Dermis microvascular lymphatic vessel endothelial cell (primary cell): ENCODE measurements around the gene FN3K. TPM values are rescaled to one million over a fixed set of nuclear protein-coding genes. Genes with fewer than 3 reads are reported as not detected.
A peak's percentile ranks its signal among the peaks of the same experiment; 100 is the strongest.

Source experiments
- DNase-seq, 2 donors: peaks; one replicate each; pipeline versions ENCODE4 v3.0.0 to v3.0.0-alpha.2; 2010; ENCODE audit warnings: low read depth in 2 of 2
- total RNA-seq: library from RNA; depleted of rRNA; stranded (reverse); fragments of >200 nt; gene quantifications from 2 replicates; pipeline ENCODE4 v1.2.1, GENCODE V29; 2014

Gene FN3K
- total RNA-seq = 3.5 and 6.4 TPM in 2 replicates

DNA sequence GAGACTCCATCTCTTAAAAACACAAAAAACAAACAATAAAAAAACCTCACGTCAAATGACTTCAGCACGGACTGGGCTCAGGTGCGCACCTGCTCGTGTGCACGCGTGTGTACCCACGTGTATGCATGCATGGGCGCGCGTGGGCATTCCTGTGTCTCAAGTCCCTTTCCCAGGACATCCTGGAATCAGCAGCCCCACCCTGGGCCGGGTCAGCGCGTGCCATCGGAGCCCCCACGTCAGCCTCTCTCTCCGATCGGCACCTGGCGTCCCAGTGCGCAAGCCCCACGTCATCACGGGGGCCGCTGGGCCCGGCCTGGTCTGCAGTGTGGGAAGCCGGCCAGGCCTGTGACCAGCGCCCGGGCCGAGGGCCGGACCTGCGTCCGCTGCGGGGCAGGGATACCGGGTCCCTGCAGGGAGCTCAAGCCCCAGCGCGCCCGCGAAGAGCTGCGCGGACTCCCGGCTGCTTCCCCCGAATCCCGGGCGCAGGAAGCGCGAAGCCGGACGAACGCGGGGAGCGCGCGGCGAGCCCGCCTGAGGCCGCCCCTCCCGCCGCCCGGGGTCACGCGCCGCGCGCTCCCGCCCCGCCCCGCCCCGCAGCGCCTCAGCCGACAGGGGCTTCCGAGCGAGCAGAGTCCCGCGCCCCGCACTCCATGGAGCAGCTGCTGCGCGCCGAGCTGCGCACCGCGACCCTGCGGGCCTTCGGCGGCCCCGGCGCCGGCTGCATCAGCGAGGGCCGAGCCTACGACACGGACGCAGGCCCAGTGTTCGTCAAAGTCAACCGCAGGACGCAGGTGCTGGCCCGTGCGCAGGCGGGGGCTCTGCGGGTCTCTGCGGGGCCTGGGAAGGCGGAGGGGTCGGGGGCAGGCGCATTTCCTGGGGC, at the start of gene FN3K:
Gene FN3K (plus strand): TSS at position 629 of the 880 bp plus-strand sequence. CDS start 22 bp downstream, at position 651.
- DNase-seq = peak; percentile 34 to 69

DNA sequence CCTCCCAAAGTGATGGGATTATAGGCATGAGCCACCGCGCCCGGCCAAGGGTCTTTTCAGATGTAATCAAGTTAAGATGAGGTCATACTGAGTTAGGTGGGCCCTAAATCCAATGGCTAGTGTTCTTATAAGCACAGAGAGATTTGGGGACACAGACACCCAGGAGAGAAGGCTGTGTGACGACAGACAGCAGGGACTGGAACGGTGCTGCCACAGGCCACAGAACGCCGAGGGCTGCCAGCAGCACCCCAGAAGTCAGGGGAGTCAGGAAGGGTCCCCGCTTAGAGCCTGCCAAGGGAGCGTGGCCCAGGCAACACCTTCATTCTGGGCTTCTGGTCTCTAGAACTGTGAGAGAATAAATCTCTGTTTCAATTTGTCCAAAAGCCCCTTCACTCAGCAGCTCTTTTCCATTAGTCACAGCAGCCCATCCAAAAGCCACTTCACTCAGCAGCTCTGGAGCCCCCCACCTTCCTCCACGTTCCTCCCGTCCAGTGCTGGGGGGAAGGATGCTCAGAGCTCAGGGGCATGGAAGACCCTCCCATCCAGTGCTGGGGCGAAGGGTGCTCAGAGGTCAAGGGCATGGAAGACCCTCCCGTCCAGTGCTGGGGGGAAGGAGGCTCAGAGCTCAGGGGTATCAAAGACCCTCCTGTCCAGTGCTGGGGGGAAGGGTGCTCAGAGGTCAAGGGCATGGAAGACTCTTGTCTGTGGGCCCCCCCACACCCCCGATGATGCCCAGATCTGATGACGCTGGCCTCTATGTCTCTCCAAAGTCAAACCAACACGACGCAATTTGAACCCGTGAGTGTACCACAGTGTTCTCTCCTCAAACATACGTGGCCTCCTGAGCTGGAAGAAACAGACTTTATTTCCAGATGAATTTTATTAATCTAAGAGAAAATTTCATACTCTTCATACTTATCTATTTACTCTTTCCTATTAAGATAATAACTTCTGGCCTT, 48.8 kb upstream of the FN3K start:
- no peak for DNase-seq

DNA sequence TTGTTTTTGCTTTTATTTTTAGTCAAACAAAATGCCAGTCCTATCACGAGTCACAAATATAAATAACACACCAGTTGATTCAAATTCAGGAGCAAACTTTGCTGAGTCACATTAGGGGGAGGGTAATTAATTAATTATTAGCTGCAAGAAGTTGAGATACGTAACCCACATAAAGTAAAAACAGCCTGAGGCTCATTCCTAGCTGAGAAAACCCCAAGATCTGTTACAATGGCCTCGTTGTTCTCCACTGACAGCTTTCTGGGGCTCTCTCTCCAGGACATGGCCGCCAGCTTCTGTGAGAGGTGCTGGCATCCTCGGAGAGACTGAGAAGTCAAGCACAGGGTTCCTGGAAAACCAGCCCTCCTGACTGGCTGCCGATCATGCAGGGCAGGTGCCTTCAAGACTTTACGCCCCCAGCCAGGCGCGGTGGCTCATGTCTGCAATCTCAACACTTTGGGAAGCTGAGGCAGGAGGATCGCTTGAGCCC, 48.0 kb upstream of the FN3K start:
- DNase-seq = no peak

DNA sequence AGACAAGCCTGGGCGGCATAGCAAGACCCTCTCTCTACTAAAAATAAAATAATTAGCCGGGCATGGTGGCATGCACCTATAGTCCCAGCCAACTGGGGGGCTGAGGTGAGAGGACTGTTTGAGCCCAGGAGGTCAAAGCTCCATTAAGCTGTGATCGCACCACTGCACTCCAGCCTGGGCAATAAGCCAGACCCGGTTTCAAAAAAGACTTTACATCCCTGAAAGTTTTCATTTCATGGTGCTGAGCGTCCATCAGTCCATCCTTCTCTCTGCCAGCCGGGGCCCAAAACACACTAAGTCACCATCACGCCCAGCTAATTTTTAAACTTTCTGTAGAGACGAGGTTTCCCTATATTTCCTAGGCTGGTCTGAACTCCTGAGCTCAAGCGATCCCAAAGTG, 47.5 kb upstream of the FN3K start:
- DNase-seq = no peak

DNA sequence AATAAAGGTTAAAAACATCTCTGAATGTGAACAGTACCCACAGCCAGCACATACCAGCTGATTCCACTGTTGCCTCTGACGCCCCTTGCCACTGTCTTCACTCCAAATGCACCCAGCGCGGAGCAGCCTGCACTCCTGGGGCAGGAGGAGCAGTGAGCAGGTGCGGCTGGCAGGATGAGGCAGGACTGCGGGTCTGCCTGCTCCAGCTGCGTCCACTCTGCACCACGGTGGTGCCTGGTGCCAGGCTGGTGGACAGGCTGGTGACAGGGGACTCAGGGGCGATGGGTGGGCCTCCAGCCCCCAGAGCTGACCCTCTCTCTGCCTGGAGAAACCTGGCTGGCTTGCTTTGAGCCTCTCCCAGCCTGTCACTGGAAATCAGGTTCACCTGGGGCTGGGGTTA, 46.3 kb upstream of the FN3K start:
- no peak for DNase-seq

DNA sequence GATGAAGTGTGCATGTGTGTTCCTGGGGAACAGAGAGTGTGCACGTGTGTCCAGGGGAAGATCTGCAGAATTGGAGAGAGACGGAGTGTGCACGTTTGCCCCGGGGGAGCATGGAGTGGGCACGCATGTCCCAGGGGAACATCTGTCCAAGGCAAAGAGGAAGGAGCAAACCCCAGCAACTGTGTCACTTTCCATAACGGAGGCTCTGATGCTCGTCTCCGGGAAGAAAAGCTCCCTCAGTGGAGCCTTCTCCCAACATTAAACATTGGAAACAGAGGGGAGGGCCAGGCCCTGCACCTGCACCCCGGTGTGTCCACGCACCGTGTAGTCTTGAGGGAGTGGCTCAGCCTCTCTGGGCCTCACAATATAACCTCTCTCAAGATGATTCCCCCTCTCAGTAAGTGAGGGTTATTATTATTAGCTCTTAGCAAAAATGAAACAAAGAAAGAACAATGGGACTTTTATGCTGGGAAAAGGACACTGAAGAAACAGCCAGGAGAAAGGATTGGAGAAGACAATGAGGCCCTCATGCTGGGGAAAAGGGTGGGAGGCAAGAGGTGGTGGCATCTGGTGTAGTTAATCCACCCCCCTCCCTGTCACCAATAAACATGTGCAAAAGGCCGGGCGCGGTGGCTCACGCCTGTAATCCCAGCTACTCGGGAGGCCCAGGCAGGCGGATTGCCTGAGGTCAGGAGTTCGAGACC, 44.5 kb upstream of the FN3K start:
- no peak for DNase-seq

DNA sequence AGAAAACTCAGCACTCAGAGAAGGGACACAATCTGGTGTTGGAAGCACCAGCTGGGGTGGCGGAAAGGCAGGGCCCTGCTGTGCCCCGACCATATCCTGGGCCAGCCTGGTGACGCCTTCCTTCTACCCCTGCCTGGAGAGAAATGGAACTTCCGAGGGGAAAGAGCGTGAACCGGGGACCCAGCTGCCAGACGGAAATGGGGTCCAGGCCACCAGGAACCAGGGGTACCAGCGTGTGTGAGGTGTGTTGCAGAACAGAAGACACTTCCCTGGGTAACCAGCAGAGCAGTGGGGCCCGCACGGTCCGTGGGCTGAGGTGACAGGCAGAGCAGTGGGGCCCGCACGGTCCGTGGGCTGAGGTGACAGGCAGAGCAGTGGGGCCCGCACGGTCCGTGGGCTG, 43.7 kb upstream of the FN3K start:
- DNase-seq = no peak

DNA sequence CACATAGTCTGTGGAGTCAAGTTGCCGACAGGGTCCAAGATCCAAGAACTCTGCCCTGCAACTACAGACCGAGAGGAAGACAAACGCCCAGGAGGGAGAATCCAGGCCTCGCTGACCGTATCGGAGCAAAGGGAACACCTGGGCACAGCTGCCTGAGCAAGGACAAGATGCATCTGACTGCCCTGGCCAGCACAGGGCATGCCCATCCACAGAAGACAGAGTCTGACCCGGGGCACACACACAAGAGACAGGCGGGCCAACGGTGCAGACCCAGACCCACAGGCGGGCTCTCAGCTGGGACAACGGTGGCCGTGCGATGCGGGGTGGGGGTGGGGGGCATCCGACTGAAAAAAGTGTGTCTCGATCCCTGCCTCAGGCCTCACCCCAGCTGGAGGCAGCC, 43.1 kb upstream of the FN3K start:
- DNase-seq = no peak

DNA sequence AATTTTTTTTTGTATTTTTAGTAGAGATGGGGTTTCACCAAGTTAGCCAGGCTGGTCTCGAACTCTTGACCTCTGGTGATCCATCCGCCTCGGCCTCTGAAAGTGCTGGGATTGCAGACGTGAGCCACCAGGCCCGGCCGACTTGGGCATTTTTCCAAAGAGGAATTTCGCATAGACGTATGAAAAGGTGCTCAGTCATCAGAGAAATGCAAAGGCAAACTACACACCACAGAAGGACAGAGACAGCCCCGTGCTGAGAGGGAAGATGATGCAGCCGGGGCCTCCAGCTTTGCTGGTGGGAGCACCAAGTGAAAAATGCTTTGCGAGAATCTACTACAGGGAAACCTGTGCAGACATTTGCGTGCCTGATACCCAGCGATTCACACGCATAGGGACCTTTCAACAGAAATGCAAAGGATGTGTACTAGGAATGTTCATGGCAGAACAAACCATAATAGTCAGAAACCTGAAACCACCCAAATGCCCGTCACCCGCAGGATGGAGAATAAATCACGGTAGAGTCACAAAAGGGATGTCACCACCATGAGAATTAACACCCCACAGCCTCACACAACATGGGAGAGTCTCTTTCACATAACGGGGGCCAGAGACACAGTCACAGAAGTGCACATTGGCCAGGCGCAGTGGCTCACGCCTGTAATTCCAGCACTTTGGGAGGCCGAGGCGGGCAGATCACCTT, 42.1 kb upstream of the FN3K start:
- DNase-seq = no peak

DNA sequence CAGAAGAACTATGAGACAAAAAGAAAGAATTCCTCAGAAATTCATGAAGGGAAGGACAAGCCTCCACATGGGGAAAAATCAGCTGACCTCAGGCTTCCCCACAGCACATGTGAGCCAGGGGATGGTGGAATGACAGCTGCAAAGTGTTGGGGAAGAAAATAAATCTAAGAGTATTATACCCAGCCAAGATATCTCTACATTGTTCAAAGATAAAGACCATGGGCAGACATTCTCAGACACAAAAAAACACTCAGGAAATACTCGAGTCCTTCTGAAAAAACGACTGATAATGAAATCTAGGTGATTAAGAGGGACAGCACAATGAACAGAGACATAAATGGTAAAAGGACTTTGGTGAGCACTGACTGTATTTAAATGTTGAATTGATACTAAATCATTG, 40.8 kb upstream of the FN3K start:
- no peak for DNase-seq

DNA sequence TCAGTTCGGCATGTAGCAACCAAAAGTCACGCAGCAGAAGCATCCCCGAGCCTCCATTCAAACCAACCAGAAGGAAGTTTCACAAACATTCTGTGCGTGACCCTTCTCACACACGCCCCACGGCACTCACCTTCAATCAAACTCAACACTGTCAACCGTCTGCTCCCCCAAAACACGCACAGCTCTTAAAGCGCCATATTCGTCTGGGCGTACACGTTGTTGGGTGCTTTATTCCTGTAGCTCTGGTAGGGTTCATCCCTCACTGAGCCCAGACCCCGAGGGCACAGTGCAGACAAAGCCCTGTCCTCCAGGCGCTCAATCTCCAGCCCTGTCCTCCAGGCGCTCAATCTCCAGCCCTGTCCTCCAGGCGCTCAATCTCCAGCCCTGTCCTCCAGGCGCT, 39.2 kb upstream of the FN3K start:
- no peak for DNase-seq

DNA sequence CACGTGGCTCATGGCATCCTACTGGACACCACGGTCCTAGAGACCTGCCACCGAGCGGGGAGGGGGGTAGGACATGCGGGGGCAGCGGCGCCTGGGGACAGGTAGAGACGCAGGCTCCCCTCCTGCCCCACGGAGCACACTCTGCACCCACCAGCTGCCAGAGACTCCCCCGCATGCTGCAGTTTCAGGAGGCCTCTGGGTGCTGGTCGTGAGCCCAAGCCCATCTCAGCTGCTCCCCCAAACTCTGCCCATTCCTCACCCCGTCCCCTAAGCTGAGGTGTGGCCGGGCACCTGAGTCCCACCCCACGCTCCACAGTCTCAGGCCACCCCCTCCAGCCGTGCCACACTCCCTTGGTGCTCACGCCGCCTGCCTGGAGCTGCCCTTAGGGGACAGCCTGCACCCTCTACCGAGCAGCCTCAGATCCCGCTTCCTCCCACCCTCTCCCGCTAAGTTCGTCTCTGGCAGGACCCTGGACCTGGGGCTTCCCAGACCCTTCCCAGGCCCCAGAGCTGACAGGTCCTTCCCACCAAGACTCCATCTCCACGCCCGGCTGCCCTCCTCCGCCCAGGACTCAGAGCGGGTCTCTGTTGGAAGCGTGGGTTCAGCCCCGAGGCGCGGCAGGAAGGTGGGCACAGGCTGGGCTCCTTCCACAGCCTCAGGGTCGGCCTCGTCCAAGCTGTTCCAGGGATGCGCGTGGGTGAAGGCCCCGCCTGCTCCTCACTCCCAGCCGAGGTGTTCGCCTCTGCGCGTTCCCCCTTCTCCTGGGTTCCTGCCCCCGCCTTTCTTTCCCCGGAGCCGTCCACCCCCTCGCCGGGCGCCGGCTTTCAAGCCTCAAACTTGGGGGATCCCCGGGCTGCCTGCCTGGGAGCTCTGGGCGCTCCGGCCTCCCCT, 38.3 kb upstream of the FN3K start:
- no peak for DNase-seq

DNA sequence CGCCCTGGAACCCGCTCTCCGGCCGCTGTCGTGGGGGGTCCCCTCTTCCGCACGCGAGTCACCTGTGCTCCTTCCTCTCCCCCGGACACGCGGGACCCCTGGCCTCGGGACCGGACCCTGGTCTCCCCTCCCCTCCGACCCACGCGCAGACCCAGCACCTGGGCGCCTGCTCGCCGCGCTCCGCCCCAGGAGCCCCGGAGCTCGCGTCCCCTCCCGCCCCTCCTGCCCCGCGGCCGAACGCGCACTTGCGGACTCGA, 37.7 kb upstream of the FN3K start:
- no peak for DNase-seq

DNA sequence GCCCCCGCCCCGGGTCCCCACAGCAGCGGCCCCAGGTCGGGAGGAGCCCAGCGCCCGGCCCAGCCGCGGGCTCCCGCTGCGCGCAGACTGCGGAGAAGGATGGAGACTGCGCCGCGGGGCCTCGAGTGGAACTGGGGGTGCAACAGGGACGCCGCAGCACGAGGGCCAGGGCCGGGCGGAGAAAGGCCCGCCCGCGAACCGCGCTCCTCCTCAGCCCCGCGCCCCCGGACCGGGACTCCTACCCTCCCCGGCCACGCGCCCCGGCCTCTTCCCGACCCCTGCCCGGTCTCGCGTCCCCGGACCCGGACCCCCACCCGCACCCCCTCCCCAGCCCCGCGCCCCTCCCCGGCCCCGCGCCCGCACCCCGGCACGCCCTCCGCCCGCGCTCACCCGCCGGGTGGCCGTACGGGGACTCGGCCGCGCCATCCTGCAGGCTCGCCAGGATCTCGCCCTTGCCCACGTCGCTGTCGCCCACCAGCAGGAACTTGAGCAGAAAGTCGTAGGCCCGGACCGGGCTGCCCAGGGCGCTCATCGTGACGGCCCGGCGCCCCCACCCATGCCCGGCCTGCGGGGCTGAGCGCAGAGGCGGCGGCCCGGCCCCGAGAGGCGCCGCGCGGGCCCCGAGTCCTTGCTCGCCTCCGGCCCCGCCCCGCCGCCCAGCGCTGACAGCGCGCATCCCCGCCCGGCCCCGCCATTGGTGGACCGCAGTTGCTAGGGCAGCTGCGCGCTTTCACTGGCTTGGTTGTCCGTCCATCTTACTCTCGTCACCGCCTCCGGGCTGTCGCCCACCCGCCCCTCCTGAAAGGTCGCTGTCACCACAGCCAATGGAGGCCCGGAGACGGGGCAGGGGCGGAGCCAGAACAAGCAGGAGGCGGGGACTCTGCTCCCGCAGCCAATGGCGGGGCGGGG, 37.1 kb upstream of the FN3K start, which contains the start of gene RAB40B:
Gene RAB40B (minus strand): TSS at position 634 of the 909 bp plus-strand sequence. CDS start 102 bp downstream, at position 532.
- DNase-seq = peak; percentile 97 to 99

DNA sequence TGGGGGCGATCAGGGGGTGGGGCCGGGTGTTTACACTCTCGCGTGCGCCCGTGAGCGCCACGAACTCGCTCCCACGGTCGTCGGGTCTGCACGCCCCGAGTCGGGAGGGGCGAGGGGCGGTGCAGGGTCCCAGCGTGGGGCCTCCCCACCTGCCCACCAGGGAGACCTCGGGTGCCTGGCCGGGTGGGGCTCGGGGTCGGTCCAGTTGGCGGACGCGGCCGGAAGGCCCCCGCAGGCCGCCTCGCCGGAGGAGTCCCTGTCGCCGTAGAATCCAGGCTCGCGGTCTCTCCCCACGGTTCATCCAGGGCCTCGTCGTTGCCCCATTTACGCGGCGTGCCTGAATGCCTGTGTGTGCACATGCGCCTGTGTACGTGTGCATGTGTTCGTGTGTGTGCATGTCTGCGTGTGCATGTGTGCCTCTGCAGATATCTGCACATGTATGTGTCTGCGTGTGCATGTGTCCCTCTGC, 36.4 kb upstream of the FN3K start:
- no peak for DNase-seq

DNA sequence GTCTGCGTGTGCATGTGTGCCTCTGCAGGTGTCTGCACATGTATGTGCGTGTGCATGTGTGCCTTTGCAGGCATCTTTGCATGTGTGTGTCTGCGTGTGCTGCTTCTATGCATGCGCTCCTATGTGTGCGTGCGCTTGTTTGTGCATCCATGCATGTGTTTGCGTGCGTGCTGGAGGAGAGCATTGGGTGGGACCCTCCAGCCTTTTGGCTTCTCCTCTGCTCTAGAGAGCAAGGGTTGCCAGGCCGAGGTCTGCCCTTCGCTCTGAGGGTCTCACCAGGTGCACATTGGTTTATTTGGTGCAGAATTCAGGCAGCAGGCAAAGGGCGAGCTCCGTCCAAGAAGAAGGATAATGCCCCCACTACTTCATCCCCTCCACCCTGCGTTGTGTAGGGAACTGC, 35.9 kb upstream of the FN3K start:
- no peak for DNase-seq

DNA sequence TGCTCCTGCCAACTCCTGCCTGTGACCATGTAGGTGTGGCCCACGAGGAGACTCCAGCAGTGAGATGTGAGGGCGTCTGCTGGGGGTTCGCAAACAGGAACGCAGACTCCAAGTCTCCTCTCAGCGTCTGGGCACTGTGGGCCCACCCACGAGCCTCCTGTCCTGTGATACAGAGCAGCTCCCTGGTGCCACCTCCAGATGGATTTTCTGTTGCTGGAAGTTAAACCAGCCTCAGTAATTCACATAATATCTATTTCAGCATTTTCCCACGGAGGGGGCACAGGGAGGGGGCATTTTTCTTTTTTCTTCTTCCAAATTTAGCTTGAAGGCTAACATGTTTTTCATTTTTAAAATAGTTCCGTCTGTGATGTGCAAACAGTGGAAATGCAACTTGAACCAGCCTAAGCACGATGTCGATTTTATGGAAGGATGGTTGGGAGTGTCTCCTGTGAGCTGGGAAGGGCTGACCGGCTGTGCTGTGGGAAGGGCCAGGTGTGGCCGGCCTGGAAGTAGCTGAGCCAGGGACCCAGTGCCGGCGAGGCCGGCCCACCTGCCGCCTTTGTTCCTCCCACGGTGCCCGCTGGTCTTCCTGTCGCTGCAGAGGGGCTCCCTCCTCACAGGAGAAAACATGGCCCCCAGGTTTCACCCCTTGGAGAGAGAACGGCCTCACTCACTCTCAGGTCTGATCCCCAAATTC, 33.0 kb upstream of the FN3K start:
- DNase-seq = no peak

DNA sequence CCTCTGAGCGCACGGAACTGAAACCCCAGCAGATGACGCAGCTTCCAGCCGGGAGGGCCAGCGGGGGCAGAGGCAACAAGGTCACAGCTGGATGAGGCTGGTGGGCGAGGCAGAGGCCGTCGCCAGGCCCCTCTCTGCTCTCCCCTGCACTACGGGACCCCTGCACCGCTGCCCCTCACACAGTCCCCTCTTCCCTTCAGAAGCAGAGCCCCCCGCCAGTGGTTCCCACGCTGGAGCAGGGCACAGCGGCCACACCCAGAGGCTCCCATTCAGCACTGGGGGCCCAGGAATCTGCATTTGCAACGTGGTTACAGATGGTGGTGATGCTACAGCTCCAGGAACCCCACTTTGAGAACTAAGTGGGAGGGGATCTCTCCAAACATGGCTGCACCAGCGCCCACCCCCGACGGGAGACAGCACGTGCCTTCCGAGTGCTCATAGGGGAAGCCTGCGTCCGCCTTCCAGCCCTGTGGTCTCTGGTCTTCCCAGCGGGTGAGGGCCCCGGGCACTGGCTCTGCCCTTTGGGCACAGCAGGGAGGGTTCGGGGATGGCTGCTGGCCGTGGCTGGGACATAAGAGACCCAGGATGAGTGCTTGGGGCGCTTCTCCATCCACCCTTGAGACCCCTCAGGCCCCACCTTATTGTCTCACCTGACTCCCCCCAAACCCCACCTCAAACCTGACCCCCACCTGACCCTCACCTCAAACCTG, 32.2 kb upstream of the FN3K start:
- no peak for DNase-seq
